PC-3 (cell line): ENCODE data around the gene NHLRC2.

Experiments used
- CTCF ChIP-seq: fragments of 300-600 bp; sonication (generic); conservative IDR thresholded peaks from 2 replicates; pipeline ENCODE4 v1.5.1; 2017; ENCODE audit warnings: antibody characterized with exemption, low read depth, mild to moderate bottlenecking, low read length
- EZH2 ChIP-seq: fragments of 300-600 bp; sonication (generic); IDR thresholded peaks from one replicate; pipeline ENCODE4 v1.6.1; 2017; ENCODE audit warnings: antibody characterized with exemption, mild to moderate bottlenecking, low read length; ENCODE audit not compliant: unreplicated experiment
- EZH2phosphoT487 ChIP-seq: fragments of 300-600 bp; sonication (generic); IDR thresholded peaks from 2 replicates; pipeline ENCODE4 v1.6.1; 2018; ENCODE audit warnings: mild to moderate bottlenecking, antibody characterized with exemption, low read length, borderline replicate concordance

DNA sequence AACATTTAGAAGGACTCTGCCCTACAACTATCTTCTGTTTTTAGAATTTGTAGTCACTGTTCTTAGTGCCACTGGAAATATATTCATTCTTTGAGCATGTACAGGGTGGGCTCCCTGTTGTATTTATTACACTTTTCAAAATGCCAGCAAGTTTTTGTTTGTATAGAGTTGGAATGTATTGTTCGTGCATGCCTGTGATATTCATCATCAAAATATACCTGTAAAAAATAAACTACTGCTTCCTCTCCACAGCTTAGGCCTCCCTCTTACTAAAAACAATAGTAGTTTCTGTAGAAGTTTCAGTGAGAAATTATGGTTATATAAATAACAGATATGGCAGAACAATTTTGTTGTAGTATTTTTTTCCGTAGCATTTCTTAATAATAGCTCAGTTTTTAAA is 61.6 kb downstream of the NHLRC2 start:
- TF ChIP-seq CTCF: no peak
- TF ChIP-seq EZH2phosphoT487: no peak
- TF ChIP-seq EZH2: no peak
